Tibial artery (tissue), 4 donors: Measurements from ENCODE around the gene FBXO24.

Source experiments
- DNase-seq, 2 donors: peaks; one replicate each; pipeline ENCODE4 v3.0.0-alpha.2; 2019
- H3K27ac ChIP-seq, 2 donors: fragments of 200-600 bp; sonication (generic) in 1 of 2; 1 replicate in 1 of 2; 2 replicates in 1 of 2; pipeline ENCODE4 v1.5.1; 2018 to 2019; ENCODE audit warnings: mild to moderate bottlenecking in 1 of 2
- H3K27me3 ChIP-seq, 2 donors: fragments of 200-600 bp; sonication (generic) in 1 of 2; one replicate each; pipeline versions ENCODE4 v1.5.1 to v1.6.0; 2016 to 2019
- H3K36me3 ChIP-seq, 3 donors: fragments of 200-600 bp; sonication (generic) in 2 of 3; one replicate each; pipeline ENCODE4 v1.5.1; 2016 to 2019; ENCODE audit warnings: mild to moderate bottlenecking in 2 of 3
- H3K4me1 ChIP-seq, 4 donors: fragments of 200-600 bp; sonication (generic) in 2 of 4; 1 replicate in 3 of 4; 2 replicates in 1 of 4; pipeline ENCODE4 v1.5.1; 2016 to 2019
- H3K4me3 ChIP-seq, 2 donors: fragments of 200-600 bp; sonication (generic) in 1 of 2; 1 replicate in 1 of 2; 2 replicates in 1 of 2; pipeline ENCODE4 v1.5.1; 2018 to 2019; ENCODE audit warnings: mild to moderate bottlenecking in 2 of 2
- H3K9me3 ChIP-seq, 3 donors: fragments of 200-600 bp; sonication (generic) in 1 of 3; one replicate each; pipeline ENCODE4 v1.5.1; 2016 to 2019
- intact Hi-C: fragments of 100-400 bp; cut with DNase I; formaldehyde crosslinking; loops from one replicate; pipeline ENCODE4 v1.15.0; 2023; ENCODE audit warnings: low total_unique reads
- TF ChIP-seq, protein P1 (sequence below), 2 experiments: fragments of 200-600 bp in 1 of 2; fragments of 450-650 bp in 1 of 2; IDR thresholded peaks; one replicate each; pipeline ENCODE4 v1.5.1; 2017 to 2019; ENCODE audit warnings: antibody characterized with exemption in 2 of 2, mild to moderate bottlenecking in 1 of 2, moderate library complexity in 1 of 2

Gene FBXO24

DNA sequence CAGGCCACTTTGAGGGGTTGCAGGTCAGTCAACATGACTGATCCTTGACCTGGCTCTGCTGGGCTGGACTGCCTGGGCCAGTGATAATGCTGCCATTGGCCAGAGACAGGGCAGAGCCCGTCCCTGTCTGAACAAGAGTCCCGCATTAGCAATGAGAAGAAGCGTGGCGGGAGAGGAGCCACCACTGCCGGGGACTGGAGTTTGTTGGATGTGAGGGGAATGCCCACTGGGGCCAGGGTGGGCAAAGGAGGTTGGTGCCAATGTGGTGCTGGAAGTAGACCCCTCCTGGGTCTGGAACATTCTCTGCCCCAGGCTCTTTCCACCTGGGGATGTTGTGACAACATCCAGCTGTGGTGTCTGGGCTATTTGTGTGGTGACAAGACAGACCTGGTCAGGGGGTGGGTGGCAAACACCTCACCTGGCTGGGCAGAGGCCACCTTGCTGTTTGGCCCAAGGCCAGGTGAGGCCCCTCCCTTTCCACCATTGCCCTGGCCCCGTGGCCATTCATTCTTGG lies 20.1 kb upstream of the FBXO24 start:
- intact Hi-C loops, result no loop called here
- peaks cover 6 to 37% (median 8%) of the 10 kb centered on the region in 3 donors for H3K36me3 ChIP-seq
- H3K4me3 ChIP-seq, result no peak overlapping the region
- H3K27me3 ChIP-seq, result no peaks in the 10 kb centered on the region
- peaks cover 0 to 26% (median 14%) of the 10 kb centered on the region in 4 donors for H3K4me1 ChIP-seq
- no peak for DNase-seq
- H3K9me3 ChIP-seq, result no peaks in the 10 kb centered on the region
- H3K27ac ChIP-seq, result no peak overlapping the region
- TF ChIP-seq, protein P1, sequence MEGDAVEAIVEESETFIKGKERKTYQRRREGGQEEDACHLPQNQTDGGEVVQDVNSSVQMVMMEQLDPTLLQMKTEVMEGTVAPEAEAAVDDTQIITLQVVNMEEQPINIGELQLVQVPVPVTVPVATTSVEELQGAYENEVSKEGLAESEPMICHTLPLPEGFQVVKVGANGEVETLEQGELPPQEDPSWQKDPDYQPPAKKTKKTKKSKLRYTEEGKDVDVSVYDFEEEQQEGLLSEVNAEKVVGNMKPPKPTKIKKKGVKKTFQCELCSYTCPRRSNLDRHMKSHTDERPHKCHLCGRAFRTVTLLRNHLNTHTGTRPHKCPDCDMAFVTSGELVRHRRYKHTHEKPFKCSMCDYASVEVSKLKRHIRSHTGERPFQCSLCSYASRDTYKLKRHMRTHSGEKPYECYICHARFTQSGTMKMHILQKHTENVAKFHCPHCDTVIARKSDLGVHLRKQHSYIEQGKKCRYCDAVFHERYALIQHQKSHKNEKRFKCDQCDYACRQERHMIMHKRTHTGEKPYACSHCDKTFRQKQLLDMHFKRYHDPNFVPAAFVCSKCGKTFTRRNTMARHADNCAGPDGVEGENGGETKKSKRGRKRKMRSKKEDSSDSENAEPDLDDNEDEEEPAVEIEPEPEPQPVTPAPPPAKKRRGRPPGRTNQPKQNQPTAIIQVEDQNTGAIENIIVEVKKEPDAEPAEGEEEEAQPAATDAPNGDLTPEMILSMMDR (IDR thresholded peaks at IDR 0.05), result no peak

GRCh38 chr7:100567031-100567730 lies 18.9 kb upstream of the FBXO24 start:
- Histone ChIP-seq H3K27me3 (no peaks in the 10 kb centered on the region), H3K27ac (no peak overlapping the region), H3K4me3 (no peak overlapping the region), H3K36me3 (peaks cover 6 to 28% (median 7%) of the 10 kb centered on the region in 3 donors), H3K4me1 (peaks cover 0 to 27% (median 15%) of the 10 kb centered on the region in 4 donors), H3K9me3 (no peaks in the 10 kb centered on the region)
- peak in 1 of 2 donors; percentile 59 for DNase-seq
- intact Hi-C loops, result no loop called here
- TF ChIP-seq, protein P1 (IDR thresholded peaks at IDR 0.05), result no peak

DNA sequence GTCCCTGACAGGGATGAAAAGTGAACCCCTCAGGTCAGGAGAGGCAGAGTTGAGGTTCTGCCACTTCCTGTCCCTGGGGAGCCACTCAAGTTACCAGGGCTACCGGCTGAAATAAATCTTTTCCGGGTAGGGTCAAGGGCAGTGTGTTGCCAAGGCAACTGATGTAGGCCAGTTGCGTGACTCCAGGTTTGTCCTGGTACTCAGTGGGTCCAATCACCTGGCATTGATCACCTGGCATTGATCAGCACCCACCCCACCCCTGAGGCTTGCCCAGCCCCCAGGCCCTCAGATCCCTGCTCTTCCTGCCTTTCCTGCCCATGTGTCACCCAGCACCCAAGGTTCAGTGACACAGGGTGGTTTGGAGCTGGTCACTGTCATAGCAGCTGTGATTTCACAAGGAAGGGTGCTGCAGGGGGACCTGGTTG lies 18.4 kb upstream of the FBXO24 start:
- Histone ChIP-seq H3K4me1 (peaks cover 0 to 27% (median 15%) of the 10 kb centered on the region in 4 donors), H3K27ac (no peak overlapping the region), H3K4me3 (no peak overlapping the region), H3K27me3 (no peaks in the 10 kb centered on the region), H3K9me3 (no peaks in the 10 kb centered on the region), H3K36me3 (peaks cover under 1 to 28% (median 6%) of the 10 kb centered on the region in 3 donors)
- no peak for DNase-seq
- intact Hi-C loops, result no loop called here
- TF ChIP-seq, protein P1 (IDR thresholded peaks at IDR 0.05), result no peak

DNA sequence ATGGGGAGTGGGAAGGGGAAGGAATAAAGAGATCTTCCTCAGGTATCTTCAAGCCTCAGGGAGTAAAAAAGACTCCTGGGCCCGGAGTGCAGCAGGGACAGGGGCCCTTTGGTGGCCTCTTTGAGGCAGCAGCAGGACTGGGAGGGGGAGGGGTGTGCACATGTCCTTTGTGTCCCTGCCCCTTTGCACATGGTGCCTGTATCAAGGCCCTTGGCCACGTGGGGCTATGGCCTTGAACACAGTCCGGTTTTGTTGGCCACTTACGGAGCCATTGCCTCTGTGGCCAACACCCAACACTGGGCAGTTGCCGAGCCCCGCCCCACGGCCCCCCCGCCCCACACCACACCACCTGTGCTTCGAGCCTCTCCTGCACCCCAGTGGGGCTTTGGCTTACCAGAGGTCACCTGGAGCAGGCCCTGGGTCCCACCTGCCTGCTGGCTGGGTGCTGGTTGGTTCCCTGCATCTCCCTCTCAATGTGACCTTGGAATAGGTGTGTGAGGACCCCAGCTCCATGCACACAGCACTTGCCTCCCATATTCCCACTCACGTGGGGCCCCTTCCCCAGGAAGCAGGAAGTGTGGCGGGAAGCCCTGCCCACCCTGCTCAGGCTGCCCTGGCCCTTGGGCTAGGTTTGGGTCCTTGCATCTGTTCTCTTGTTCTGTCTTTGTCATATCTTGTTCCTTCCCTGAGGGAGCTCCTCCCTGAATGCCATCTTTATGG lies 17.8 kb upstream of the FBXO24 start:
- no peak overlapping the region for H3K4me3 ChIP-seq
- peaks cover 0 to 27% (median 15%) of the 10 kb centered on the region in 4 donors for H3K4me1 ChIP-seq
- peaks cover 0 to 26% (median 0%) of the 10 kb centered on the region in 3 donors for H3K36me3 ChIP-seq
- no peak for DNase-seq
- H3K9me3 ChIP-seq, result no peaks in the 10 kb centered on the region
- intact Hi-C loops, result no loop called here
- H3K27ac ChIP-seq, result no peak overlapping the region
- H3K27me3 ChIP-seq, result no peaks in the 10 kb centered on the region
- TF ChIP-seq, protein P1 (IDR thresholded peaks at IDR 0.05), result no peak

- no peaks in the 10 kb centered on the region for H3K9me3 ChIP-seq
- TF ChIP-seq, protein P1 (IDR thresholded peaks at IDR 0.05), result peak; percentile 23 to 34
These were observed 17.0 kb upstream of the FBXO24 start for GRCh38 chr7:100568896-100569844.

More at GRCh38 chr7:100568896-100569844, 17.0 kb upstream of the FBXO24 start:
- peaks cover 1 to 30% (median 3%) of the 10 kb centered on the region in 3 donors for H3K36me3 ChIP-seq
- peak overlapping the region; percentile 5 to 35 for H3K27ac ChIP-seq
- peaks cover 0 to 22% (median 15%) of the 10 kb centered on the region in 4 donors for H3K4me1 ChIP-seq
- no peaks in the 10 kb centered on the region for H3K27me3 ChIP-seq
- peak in 1 of 2 donors; percentile 57 for DNase-seq
- peak overlapping the region; percentile 32 to 44 for H3K4me3 ChIP-seq
- intact Hi-C loops, result no loop called here
